Uterus (tissue), 4 donors: ENCODE results near the gene SND1. TPM values are rescaled to one million over a fixed set of nuclear protein-coding genes. Genes with fewer than 3 reads are reported as not detected.

ENCODE experiments used
- DNase-seq, 2 donors: peaks; one replicate each; pipeline ENCODE4 v3.0.0-alpha.2; 2019 to 2020
- H3K27ac ChIP-seq, 2 donors: fragments of 200-600 bp; sonication (generic); 1 replicate in 1 of 2; 2 replicates in 1 of 2; pipeline ENCODE4 v1.5.1; 2016 to 2018
- H3K27me3 ChIP-seq, 2 donors: fragments of 200-600 bp; sonication (generic); one replicate each; pipeline ENCODE4 v1.5.1; 2018 to 2019; ENCODE audit warnings: control low read depth in 1 of 2
- H3K36me3 ChIP-seq, 2 donors: fragments of 200-600 bp; sonication (generic); one replicate each; pipeline ENCODE4 v1.5.1; 2019; ENCODE audit warnings: control low read depth in 1 of 2
- H3K4me1 ChIP-seq, 2 donors: fragments of 200-600 bp; sonication (generic); one replicate each; pipeline ENCODE4 v1.5.1; 2018 to 2019; ENCODE audit warnings: control low read depth in 1 of 2
- H3K4me3 ChIP-seq, 2 donors: fragments of 200-600 bp; sonication (generic); 1 replicate in 1 of 2; 2 replicates in 1 of 2; pipeline ENCODE4 v1.5.1; 2018 to 2019; ENCODE audit warnings: mild to moderate bottlenecking in 1 of 2
- H3K9me3 ChIP-seq, 2 donors: fragments of 200-600 bp; sonication (generic); one replicate each; pipeline ENCODE4 v1.5.1; 2019; ENCODE audit warnings: control low read depth in 1 of 2
- CTCF ChIP-seq, 4 experiments: fragments of 200-600 bp in 2 of 4; fragments of 450-650 bp in 2 of 4; sonication (generic) in 2 of 4; IDR thresholded peaks; one replicate each; pipeline ENCODE4 v1.5.1; 2016 to 2019; ENCODE audit warnings: antibody characterized with exemption in 4 of 4, mild to moderate bottlenecking in 2 of 4, moderate library complexity in 1 of 4
- POLR2A ChIP-seq, 2 donors: fragments of 450-650 bp; IDR thresholded peaks; one replicate each; pipeline ENCODE4 v1.6.1; 2016; ENCODE audit warnings: antibody characterized with exemption in 2 of 2, mild to moderate bottlenecking in 1 of 2, moderate library complexity in 1 of 2
- intact Hi-C: fragments of 100-400 bp; cut with DNase I; formaldehyde crosslinking; loops from one replicate; pipeline ENCODE4 v1.15.1; 2023; ENCODE audit warnings: low total_unique reads
- total RNA-seq, 4 donors: library from RNA; depleted of rRNA in 3 of 4; stranded (reverse); fragments of >200 nt in 3 of 4; gene quantifications; one replicate each; pipeline versions ENCODE4 v1.1.0 to v1.2.4, GENCODE V29; 2014 to 2023
- donor health status: DM: yes; HTN: yes; CAD: no.

The SND1 gene
- total RNA-seq, 4 donors from 2014 or later: 54.8 to 192 (median 117) TPM

GRCh38 chr7:127802845-127803244 is 150.9 kb downstream of the SND1 start:
- H3K4me1 ChIP-seq: no peaks in the 10 kb centered on the region
- no peaks in the 10 kb centered on the region for H3K36me3 ChIP-seq
- no peak for DNase-seq
- no peak for TF ChIP-seq CTCF (IDR thresholded peaks at IDR 0.05)
- no peak for TF ChIP-seq POLR2A (IDR thresholded peaks at IDR 0.05)
- intact Hi-C loops: no loop called here
- no peaks in the 10 kb centered on the region for H3K27me3 ChIP-seq
- no peak overlapping the region for H3K27ac ChIP-seq
- H3K9me3 ChIP-seq: no peaks in the 10 kb centered on the region
- no peak overlapping the region for H3K4me3 ChIP-seq

- Histone ChIP-seq H3K27me3 (no peaks in the 10 kb centered on the region), H3K9me3 (no peaks in the 10 kb centered on the region), H3K4me1 (no peaks in the 10 kb centered on the region), H3K36me3 (no peaks in the 10 kb centered on the region), H3K27ac (no peak overlapping the region), H3K4me3 (no peak overlapping the region)
- intact Hi-C loops: no loop called here
- TF ChIP-seq POLR2A (IDR thresholded peaks at IDR 0.05): no peak
- no peak for TF ChIP-seq CTCF (IDR thresholded peaks at IDR 0.05)
- no peak for DNase-seq
Observed at GRCh38 chr7:127803626-127804025, 151.6 kb downstream of the SND1 start.

- H3K27me3 ChIP-seq: no peaks in the 10 kb centered on the region
- no peaks in the 10 kb centered on the region for H3K4me1 ChIP-seq
- no peak overlapping the region for H3K4me3 ChIP-seq
- DNase-seq: no peak
- no peak overlapping the region for H3K27ac ChIP-seq
- intact Hi-C loops: no loop called here
- H3K36me3 ChIP-seq: no peaks in the 10 kb centered on the region
- TF ChIP-seq CTCF (IDR thresholded peaks at IDR 0.05) (no peak), POLR2A (IDR thresholded peaks at IDR 0.05) (no peak)
- no peaks in the 10 kb centered on the region for H3K9me3 ChIP-seq
Observed at GRCh38 chr7:127807340-127807739, 155.3 kb downstream of the SND1 start.

- intact Hi-C loops: no loop called here
- Histone ChIP-seq H3K36me3 (no peaks in the 10 kb centered on the region), H3K27ac (no peak overlapping the region), H3K4me3 (no peak overlapping the region), H3K9me3 (no peaks in the 10 kb centered on the region), H3K4me1 (no peaks in the 10 kb centered on the region), H3K27me3 (no peaks in the 10 kb centered on the region)
- DNase-seq: no peak
- TF ChIP-seq CTCF (IDR thresholded peaks at IDR 0.05): no peak
- no peak for TF ChIP-seq POLR2A (IDR thresholded peaks at IDR 0.05)
Observed at GRCh38 chr7:127807829-127808228, 155.8 kb downstream of the SND1 start.

GRCh38 chr7:127809261-127809702 is 157.3 kb downstream of the SND1 start:
- intact Hi-C loops: no loop called here
- no peak for DNase-seq
- no peak for TF ChIP-seq POLR2A (IDR thresholded peaks at IDR 0.05)
- no peak for TF ChIP-seq CTCF (IDR thresholded peaks at IDR 0.05)

More at GRCh38 chr7:127809261-127809702, 157.3 kb downstream of the SND1 start:
- no peaks in the 10 kb centered on the region for H3K4me1 ChIP-seq
- no peaks in the 10 kb centered on the region for H3K9me3 ChIP-seq
- no peaks in the 10 kb centered on the region for H3K36me3 ChIP-seq
- H3K27me3 ChIP-seq: no peaks in the 10 kb centered on the region
- H3K27ac ChIP-seq: no peak overlapping the region
- no peak overlapping the region for H3K4me3 ChIP-seq
